HG03457 (cell line): ENCODE data around the gene FAM83B.
"Not testable (repeated sequence)": the region's sequence is repeated elsewhere in the genome, so short reads cannot be mapped to it uniquely, and the experiment has no call there.

Experiments
- ATAC-seq: cut with Tn5 transposase; IDR thresholded peaks from one replicate; pipeline ENCODE4 v1.9.1; 2021; ENCODE audit warnings: moderate number of reproducible peaks; ENCODE audit not compliant: unreplicated experiment

FAM83B gene

DNA sequence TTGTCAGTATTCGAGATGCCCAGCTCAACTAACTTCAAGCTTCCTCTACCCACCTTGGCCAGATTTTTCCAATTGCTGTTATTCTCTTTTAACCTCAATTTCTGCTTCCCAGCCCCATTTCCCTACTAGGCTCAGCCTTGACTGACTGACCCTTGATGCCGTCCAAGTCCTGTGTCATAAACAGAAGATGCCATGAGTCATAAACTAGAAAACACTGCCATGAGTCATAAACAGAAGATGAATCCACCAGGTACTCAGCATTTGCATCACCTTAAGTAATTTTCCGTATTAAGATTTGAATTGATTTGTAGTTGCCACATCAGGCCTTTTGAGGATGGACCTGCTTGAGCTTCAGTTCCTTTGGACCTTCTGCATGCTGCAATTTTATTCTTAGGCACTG, 123.8 kb downstream of the FAM83B start:
- ATAC-seq = no peak

DNA sequence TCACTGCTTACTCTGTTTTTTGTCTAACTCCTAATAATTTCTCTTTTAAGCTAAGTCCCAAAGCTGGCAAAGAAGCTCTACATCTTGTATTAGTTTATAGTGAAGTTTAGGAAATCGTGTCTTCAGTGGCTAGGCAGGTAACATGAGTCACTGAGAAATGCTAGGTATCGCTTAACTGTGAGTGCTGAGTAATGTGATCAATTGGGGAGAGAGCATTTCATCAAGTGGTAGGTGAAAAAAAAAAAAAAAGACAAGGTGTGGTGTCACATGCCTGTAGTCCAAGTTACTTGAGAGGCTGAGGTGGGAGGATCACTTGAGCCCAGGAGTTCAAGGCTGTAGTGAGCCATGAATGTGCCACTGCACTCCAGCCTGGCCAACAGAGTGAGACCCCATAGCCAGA, 125.3 kb downstream of the FAM83B start:
- ATAC-seq = no peak

DNA sequence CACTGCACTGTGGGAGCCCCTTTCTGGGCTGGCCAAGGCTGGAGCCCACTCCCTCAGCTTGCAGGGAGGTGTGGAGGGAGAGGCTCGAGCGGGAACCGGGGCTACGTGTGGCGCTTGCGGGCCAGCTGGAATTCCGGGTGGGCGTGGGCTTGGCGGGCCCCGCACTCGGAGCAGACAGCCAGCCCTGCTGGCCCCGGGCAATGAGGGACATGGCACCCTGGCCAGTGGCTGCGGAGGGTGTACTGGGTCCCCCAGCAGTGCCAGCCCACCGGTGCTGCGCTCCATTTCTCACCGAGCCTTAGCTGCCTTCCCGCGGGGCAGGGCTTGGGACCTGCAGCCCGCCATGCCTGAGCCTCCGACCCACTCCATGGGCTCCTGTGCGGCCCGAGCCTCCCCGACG, 132.6 kb downstream of the FAM83B start:
- ATAC-seq = not testable (repeated sequence)

DNA sequence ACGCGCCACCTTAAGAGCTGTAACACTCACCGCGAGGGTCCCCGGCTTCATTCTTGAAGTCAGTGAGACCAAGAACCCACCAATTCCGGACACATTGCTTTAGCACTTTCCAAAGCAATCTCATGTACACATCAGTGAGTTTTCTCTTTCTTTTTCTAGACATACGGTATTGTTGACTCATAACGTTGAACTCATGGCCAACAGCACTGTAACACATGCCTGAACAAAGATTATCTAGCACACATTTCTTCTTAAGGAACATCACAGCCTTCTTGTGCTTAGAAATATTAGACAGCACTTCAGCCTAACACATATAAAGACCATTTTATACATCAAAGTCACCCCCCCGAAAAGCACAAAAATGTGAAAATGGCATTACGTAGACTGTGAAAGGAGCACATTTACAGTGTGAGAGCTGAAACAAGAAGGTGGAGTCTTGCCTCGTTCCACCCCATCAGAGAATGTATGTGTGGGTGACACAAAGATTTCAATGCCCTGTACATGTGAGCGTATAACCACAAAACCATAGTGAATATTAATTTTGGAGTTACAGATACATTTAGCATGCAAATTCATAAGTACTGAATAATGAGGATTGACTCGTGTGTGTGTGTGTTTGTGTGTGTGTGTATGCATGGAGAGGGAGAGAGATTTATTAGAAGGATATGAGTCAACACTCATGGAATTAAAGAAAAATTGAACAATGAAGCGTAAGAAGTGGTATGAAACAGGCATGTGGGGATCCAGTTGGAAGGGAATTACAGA, 134.1 kb downstream of the FAM83B start:
- ATAC-seq = no peak

DNA sequence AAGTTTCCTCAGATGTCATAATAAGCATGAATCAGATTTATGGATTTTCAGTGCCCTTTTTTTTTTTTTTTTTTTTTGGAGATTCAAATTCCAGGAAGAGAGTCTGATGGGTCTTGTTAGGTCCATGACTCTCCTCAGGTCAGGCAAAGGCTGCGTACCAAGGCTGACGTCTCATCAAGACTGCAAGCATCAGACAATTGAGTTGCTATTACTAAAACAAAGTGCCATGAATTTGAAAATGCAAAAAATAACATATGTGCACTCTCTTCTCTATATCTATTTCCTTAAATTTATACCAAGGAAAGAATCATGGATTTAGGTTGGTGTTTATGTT, 134.7 kb downstream of the FAM83B start:
- no peak for ATAC-seq

DNA sequence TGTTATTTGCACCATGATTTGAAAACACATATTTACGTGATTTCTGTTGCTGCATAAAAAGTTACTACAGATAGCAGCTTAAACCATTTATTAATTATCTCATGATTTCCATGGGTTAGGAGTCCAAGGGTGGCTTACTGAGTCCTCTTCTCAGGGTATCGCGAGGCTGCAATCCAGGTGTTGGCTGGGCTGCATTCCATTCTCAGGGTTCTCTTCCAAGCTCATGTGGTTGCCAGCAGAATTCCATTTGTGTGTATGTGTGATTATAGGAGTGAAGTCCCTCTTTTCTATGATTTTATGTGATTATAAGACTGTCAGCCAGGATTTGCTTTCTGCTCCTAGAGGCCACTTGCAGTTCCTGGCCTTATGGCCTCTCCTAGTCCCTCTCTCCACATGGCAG, 135.1 kb downstream of the FAM83B start:
- no peak for ATAC-seq

DNA sequence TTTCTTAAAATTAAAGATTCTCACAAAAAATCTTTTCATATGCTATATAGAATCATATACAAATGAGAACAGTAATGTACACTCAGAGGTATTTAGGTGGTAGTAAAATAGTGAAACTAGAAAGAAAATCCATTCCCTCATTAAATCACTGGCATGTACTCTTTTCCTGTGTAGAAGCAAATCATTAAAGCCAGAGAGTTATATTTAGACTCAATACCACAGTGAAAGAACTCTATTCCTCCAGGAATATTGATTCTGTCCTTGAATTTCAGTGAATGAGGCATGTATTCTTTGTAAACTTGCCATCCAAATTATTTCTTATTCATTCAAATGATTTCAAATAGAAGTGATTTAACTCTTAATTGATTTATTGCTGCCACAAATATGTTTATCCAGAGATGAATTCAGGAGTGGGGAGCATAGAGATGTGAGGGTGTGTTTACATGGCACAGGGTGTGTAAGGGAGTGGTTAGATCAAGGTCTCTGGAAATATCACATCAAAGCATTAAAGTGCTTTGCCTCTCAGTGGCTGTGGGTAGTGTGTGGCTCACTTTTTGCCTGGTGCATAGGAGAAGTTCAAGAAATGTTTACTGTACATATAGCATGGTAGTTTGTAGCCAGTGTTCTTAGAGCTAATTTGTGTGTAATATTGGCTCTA, 141.2 kb downstream of the FAM83B start:
- ATAC-seq = no peak

DNA sequence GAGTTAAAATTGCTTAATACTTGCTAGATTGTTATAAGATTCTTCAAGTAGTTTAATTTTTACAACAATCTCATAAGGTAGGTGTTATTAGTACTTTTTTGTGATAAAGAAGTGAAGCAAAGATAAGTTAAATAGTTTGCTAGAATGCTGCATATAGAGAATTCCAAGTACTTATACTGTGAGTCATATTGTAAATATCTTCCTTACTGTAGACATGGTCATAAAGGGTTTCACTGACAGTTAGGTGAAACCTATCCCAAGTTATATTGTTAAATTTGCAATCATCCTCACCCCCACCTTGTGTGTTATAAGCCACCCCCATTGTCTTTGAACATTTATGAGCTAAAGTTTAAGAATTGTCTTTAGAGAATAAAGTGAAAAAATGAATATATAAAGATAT, 142.0 kb downstream of the FAM83B start:
- no peak for ATAC-seq

DNA sequence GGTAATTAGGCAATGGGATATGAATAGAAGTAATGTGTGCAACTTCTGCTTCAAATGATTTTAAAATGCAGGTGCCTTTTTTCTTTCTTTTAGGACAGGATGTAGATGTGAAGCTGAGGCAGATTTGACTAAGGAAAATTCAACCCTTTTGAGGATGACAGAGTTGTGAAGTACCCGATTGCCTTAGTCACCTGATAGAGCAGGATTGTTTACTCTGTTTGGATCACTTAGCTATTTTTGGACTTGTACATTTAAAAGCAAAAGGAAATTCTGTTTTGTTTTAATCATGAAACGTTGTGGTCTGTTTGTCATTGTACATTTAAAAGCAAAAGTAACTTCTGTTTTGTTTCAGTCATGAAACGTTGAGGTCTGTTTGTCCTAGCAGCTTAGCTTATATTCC, 143.4 kb downstream of the FAM83B start:
- ATAC-seq = no peak
